OCI-LY1 (cell line): ENCODE measurements around the gene ARHGEF40.

ENCODE experiments used
- H2AFZ ChIP-seq: fragments of 200-600 bp; sonication (generic), shearing (Covaris generic); 2 replicates; pipeline ENCODE4 v1.6.0; 2014; ENCODE audit warnings: antibody characterized with exemption, mild to moderate bottlenecking, low read length
- H3F3A ChIP-seq: fragments of 200-600 bp; sonication (generic), shearing (Covaris generic); 2 replicates; pipeline ENCODE4 v1.6.0; 2014; ENCODE audit warnings: mild to moderate bottlenecking, antibody characterized with exemption, low read length, moderate library complexity; ENCODE audit not compliant: insufficient read depth
- H3K27ac ChIP-seq: fragments of 200-600 bp; sonication (generic); 2 replicates; pipeline ENCODE4 v1.5.1; 2014; ENCODE audit warnings: low read length, mixed run types, mild to moderate bottlenecking, low read depth; ENCODE audit not compliant: poor library complexity, severe bottlenecking
- H3K27me3 ChIP-seq: fragments of 200-600 bp; sonication (generic); 2 replicates; pipeline ENCODE4 v1.6.0; 2014; ENCODE audit warnings: antibody characterized with exemption, mild to moderate bottlenecking, low read length, moderate library complexity; ENCODE audit not compliant: insufficient read depth
- H3K36me3 ChIP-seq: fragments of 200-600 bp; sonication (generic); 2 replicates; pipeline ENCODE4 v1.6.1; 2014; ENCODE audit warnings: mild to moderate bottlenecking, antibody characterized with exemption, low read length, moderate library complexity, mixed read lengths; ENCODE audit not compliant: insufficient read depth
- H3K4me1 ChIP-seq: fragments of 200-600 bp; sonication (generic); 2 replicates; pipeline ENCODE4 v1.5.1; 2014; ENCODE audit warnings: mild to moderate bottlenecking, low read length, moderate library complexity; ENCODE audit not compliant: insufficient read depth, severe bottlenecking
- H3K4me2 ChIP-seq: fragments of 200-600 bp; sonication (generic), shearing (Covaris generic); 2 replicates; pipeline ENCODE4 v1.6.1; 2014; ENCODE audit warnings: low read length
- H3K4me3 ChIP-seq: fragments of 200-600 bp; sonication (generic); 2 replicates; pipeline ENCODE4 v1.5.1; 2014; ENCODE audit warnings: low read length, low read depth, mild to moderate bottlenecking, mixed read lengths; ENCODE audit not compliant: poor library complexity, severe bottlenecking
- H3K79me2 ChIP-seq: fragments of 200-600 bp; shearing (Covaris generic); 2 replicates; pipeline ENCODE4 v1.6.1; 2016; ENCODE audit warnings: mixed run types, low read length, mixed read lengths; ENCODE audit not compliant: insufficient read depth
- H3K9ac ChIP-seq: fragments of 200-600 bp; sonication (generic), shearing (Covaris generic); 2 replicates; pipeline ENCODE4 v1.6.1; 2014; ENCODE audit warnings: mild to moderate bottlenecking, low read length, mixed read lengths
- H3K9me2 ChIP-seq: fragments of 200-600 bp; sonication (generic), shearing (Covaris generic); 2 replicates; pipeline ENCODE4 v1.6.1; 2014; ENCODE audit warnings: low read depth, mild to moderate bottlenecking, low read length, mixed read lengths
- H3K9me3 ChIP-seq: fragments of 200-600 bp; shearing (Covaris generic); 2 replicates; pipeline ENCODE4 v1.6.1; 2014; ENCODE audit warnings: low read length, mixed read lengths
- H4K20me1 ChIP-seq: fragments of 200-600 bp; sonication (generic), shearing (Covaris generic); 2 replicates; pipeline ENCODE4 v1.6.0; 2016; ENCODE audit warnings: mild to moderate bottlenecking, low read length; ENCODE audit not compliant: insufficient read depth
- CTCF ChIP-seq: fragments of 200-600 bp; sonication (generic), shearing (Covaris generic); IDR thresholded peaks from 2 replicates; pipeline ENCODE4 v1.5.1; 2017; ENCODE audit warnings: mild to moderate bottlenecking, antibody characterized with exemption, low read length, moderate library complexity, mixed read lengths
- EZH2 ChIP-seq: fragments of 200-600 bp; sonication (generic), shearing (Covaris generic); IDR thresholded peaks from 2 replicates; pipeline ENCODE4 v1.8.0; 2017; ENCODE audit warnings: borderline replicate concordance, mixed run types, mild to moderate bottlenecking, antibody characterized with exemption, low read length, moderate library complexity, mixed read lengths

Gene ARHGEF40

DNA sequence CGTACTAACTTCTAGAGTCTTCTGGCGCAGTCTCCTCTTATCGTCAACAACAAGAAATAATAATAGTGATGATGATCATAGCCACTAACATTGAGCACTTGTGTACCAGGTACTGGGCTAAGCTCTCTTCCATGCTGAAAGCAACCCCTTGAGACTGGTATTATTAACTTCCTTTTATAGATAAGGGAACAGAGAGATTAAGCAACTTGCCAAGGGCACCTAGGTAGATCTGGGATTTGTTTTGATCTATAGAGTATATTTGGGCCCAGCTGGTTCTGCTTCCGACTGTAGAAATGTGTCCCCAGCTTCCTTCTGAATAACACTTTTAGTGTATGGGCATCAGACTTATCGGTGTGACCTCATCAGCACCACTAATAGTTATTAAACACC is 29.5 kb downstream of the ARHGEF40 start:
- no peak overlapping the region for H3K27ac ChIP-seq

GRCh38 chr14:21100931-21101330 is 30.8 kb downstream of the ARHGEF40 start, which contains the start of gene TMEM253:
TMEM253 (plus strand) TSS chr14:21101066; CDS start chr14:21101344, 278 bp downstream.
- Histone ChIP-seq H3K4me2 (no peak within 1 kb of the TSS), H3F3A (no peaks in the 10 kb centered on the region), H3K4me3 (no peak within 1 kb of the TSS), H3K9me3 (no peaks in the 10 kb centered on the region), H3K4me1 (peaks cover 24% of the 10 kb centered on the region), H3K36me3 (no peaks in the 10 kb centered on the region), H2AFZ (no peak within 1 kb of the TSS), H3K79me2 (no peaks in the 10 kb centered on the region), H4K20me1 (no peaks in the 10 kb centered on the region), H3K9ac (no peak within 1 kb of the TSS), H3K27me3 (no peaks in the 10 kb centered on the region), H3K27ac (no peak within 1 kb of the TSS), H3K9me2 (no peaks in the 10 kb centered on the region)
- TF ChIP-seq CTCF: no peak
- no peak for TF ChIP-seq EZH2

More for the DNA sequence above, 29.5 kb downstream of the ARHGEF40 start:
- no peak overlapping the region for H2AFZ ChIP-seq
- no peaks in the 10 kb centered on the region for H4K20me1 ChIP-seq
- H3K9me3 ChIP-seq: no peaks in the 10 kb centered on the region
- H3K4me1 ChIP-seq: peaks cover 18% of the 10 kb centered on the region
- TF ChIP-seq EZH2 (no peak), CTCF (no peak)
- no peaks in the 10 kb centered on the region for H3K36me3 ChIP-seq
- H3F3A ChIP-seq: no peaks in the 10 kb centered on the region
- H3K9ac ChIP-seq: no peak overlapping the region
- no peak overlapping the region for H3K4me3 ChIP-seq
- no peaks in the 10 kb centered on the region for H3K9me2 ChIP-seq
- no peaks in the 10 kb centered on the region for H3K27me3 ChIP-seq
- no peaks in the 10 kb centered on the region for H3K79me2 ChIP-seq
- no peak overlapping the region for H3K4me2 ChIP-seq

- no peak overlapping the region for H3K4me2 ChIP-seq
- H3K9me3 ChIP-seq: no peaks in the 10 kb centered on the region
- no peak overlapping the region for H2AFZ ChIP-seq
- H3K79me2 ChIP-seq: no peaks in the 10 kb centered on the region
- H3K9me2 ChIP-seq: no peaks in the 10 kb centered on the region
- H3K36me3 ChIP-seq: no peaks in the 10 kb centered on the region
- TF ChIP-seq EZH2 (no peak), CTCF (no peak)
- no peaks in the 10 kb centered on the region for H3K27me3 ChIP-seq
- no peak overlapping the region for H3K4me3 ChIP-seq
- H3K27ac ChIP-seq: no peak overlapping the region
- H3K9ac ChIP-seq: no peak overlapping the region
- H3K4me1 ChIP-seq: peaks cover 30% of the 10 kb centered on the region
- no peaks in the 10 kb centered on the region for H4K20me1 ChIP-seq
- H3F3A ChIP-seq: no peaks in the 10 kb centered on the region
These were observed 31.8 kb downstream of the ARHGEF40 start for GRCh38 chr14:21101802-21102413.
